Measurements from ENCODE around the gene ARRDC4. TPM values are rescaled to one million over a fixed set of nuclear protein-coding genes. Genes with fewer than 3 reads are reported as not detected.

Gene ARRDC4
- total and polyA plus RNA-seq, 2 experiments from 2014 or later: 16.9 to 35.3 TPM

- Histone ChIP-seq H3K27ac (no peak overlapping the region), H3K4me1 (ENCODE audit: insufficient read depth) (no peaks in the 10 kb centered on the region)
Measured at GRCh38 chr15:97963779-97964178, 3.3 kb downstream of the ARRDC4 start.

GRCh38 chr15:97966246-97966645 lies 5.7 kb downstream of the ARRDC4 start:
- 72% methylated on average over 2 of the region's 2 CpGs for WGBS (ENCODE audit: low lambda C conversion rate, missing lambda C conversion rate)
- H3K36me3 ChIP-seq (replicated peaks; ENCODE audit: insufficient read depth, low read depth): no peaks in the 10 kb centered on the region
- H3K4me3 ChIP-seq: no peak overlapping the region
- no peaks in the 10 kb centered on the region for H3K4me1 ChIP-seq (ENCODE audit: insufficient read depth)
- DNase-seq (ENCODE audit: low spot score): no peak
- H3K27ac ChIP-seq: no peak overlapping the region
- H4K20me1 ChIP-seq (ENCODE audit: insufficient read depth, poor library complexity, severe bottlenecking): no peaks in the 10 kb centered on the region
- TF ChIP-seq CTCF (IDR thresholded peaks at IDR 0.05; ENCODE audit: poor library complexity): no peak
- no peak for TF ChIP-seq EZH2 (IDR thresholded peaks at IDR 0.05; ENCODE audit: borderline replicate concordance)
- no peak for TF ChIP-seq EZH2phosphoT487 (IDR thresholded peaks at IDR 0.05; ENCODE audit: low read depth, severe bottlenecking, unreplicated experiment)
- H2AFZ ChIP-seq: no peak overlapping the region
- no peak overlapping the region for H3K4me2 ChIP-seq
- no peaks in the 10 kb centered on the region for H3K9me2 ChIP-seq (replicated peaks; ENCODE audit: insufficient read depth)
- no peaks in the 10 kb centered on the region for H3K27me3 ChIP-seq
- H3K79me2 ChIP-seq: peaks cover 42% of the 10 kb centered on the region
- H3K9me3 ChIP-seq (ENCODE audit: low read depth): no peaks in the 10 kb centered on the region

More at GRCh38 chr15:97963779-97964178, 3.3 kb downstream of the ARRDC4 start:
- Histone ChIP-seq H2AFZ (no peak overlapping the region), H3K4me3 (no peak overlapping the region), H4K20me1 (ENCODE audit: insufficient read depth, poor library complexity, severe bottlenecking) (no peaks in the 10 kb centered on the region), H3K36me3 (replicated peaks; ENCODE audit: insufficient read depth, low read depth) (no peaks in the 10 kb centered on the region), H3K27me3 (no peaks in the 10 kb centered on the region), H3K79me2 (peaks cover 44% of the 10 kb centered on the region), H3K4me2 (no peak overlapping the region), H3K9me2 (replicated peaks; ENCODE audit: insufficient read depth) (no peaks in the 10 kb centered on the region), H3K9me3 (ENCODE audit: low read depth) (no peaks in the 10 kb centered on the region)
- WGBS (ENCODE audit: low lambda C conversion rate, missing lambda C conversion rate): 61% methylated on average over 4 of the region's 4 CpGs
- no peak for DNase-seq (ENCODE audit: low spot score)
- TF ChIP-seq EZH2phosphoT487 (IDR thresholded peaks at IDR 0.05; ENCODE audit: low read depth, severe bottlenecking, unreplicated experiment) (no peak), CTCF (IDR thresholded peaks at IDR 0.05; ENCODE audit: poor library complexity) (no peak), EZH2 (IDR thresholded peaks at IDR 0.05; ENCODE audit: borderline replicate concordance) (no peak)

- WGBS (ENCODE audit: low lambda C conversion rate, missing lambda C conversion rate): 62% methylated on average over 6 of the region's 6 CpGs
- Histone ChIP-seq H2AFZ (no peak overlapping the region), H3K4me3 (no peak overlapping the region), H3K79me2 (peaks cover 33% of the 10 kb centered on the region), H3K36me3 (replicated peaks; ENCODE audit: insufficient read depth, low read depth) (no peaks in the 10 kb centered on the region), H3K4me1 (ENCODE audit: insufficient read depth) (no peaks in the 10 kb centered on the region), H3K27me3 (no peaks in the 10 kb centered on the region), H4K20me1 (ENCODE audit: insufficient read depth, poor library complexity, severe bottlenecking) (no peaks in the 10 kb centered on the region), H3K9me3 (ENCODE audit: low read depth) (no peaks in the 10 kb centered on the region), H3K27ac (no peak overlapping the region), H3K9me2 (replicated peaks; ENCODE audit: insufficient read depth) (no peaks in the 10 kb centered on the region), H3K4me2 (no peak overlapping the region)
- TF ChIP-seq EZH2 (IDR thresholded peaks at IDR 0.05; ENCODE audit: borderline replicate concordance) (no peak), CTCF (IDR thresholded peaks at IDR 0.05; ENCODE audit: poor library complexity) (no peak), EZH2phosphoT487 (IDR thresholded peaks at IDR 0.05; ENCODE audit: low read depth, severe bottlenecking, unreplicated experiment) (no peak)
- DNase-seq (ENCODE audit: low spot score): no peak
Measured at GRCh38 chr15:97966924-97967620, 6.6 kb downstream of the ARRDC4 start.

Data from hepatocyte (in vitro differentiated cells).